Right atrium auricular region (tissue), 2 donors: ENCODE results near the gene DLG2. TPM values are rescaled to one million over a fixed set of nuclear protein-coding genes. Genes with fewer than 3 reads are reported as not detected.

Experiments
- DNase-seq: peaks from one replicate; pipeline ENCODE4 v3.0.0-alpha.2; 2019; ENCODE audit warnings: low spot score
- H3K27ac ChIP-seq, 2 donors: fragments of 200-600 bp; sonication (generic); 1 replicate in 1 of 2; 2 replicates in 1 of 2; pipeline ENCODE4 v1.5.1; 2016 to 2019
- H3K27me3 ChIP-seq, 2 donors: fragments of 200-600 bp; sonication (generic); one replicate each; pipeline versions ENCODE4 v1.5.1 to v1.6.0; 2017 to 2019
- H3K36me3 ChIP-seq: fragments of 200-600 bp; sonication (generic); one replicate; pipeline ENCODE4 v1.5.1; 2016
- H3K4me1 ChIP-seq, 2 donors: fragments of 200-600 bp; sonication (generic); one replicate each; pipeline versions ENCODE4 v1.5.1 to v1.6.0; 2017 to 2019
- H3K4me3 ChIP-seq, 2 donors: fragments of 200-600 bp; sonication (generic); 1 replicate in 1 of 2; 2 replicates in 1 of 2; pipeline ENCODE4 v1.5.1; 2017 to 2019; ENCODE audit warnings: mild to moderate bottlenecking in 1 of 2, moderate library complexity in 1 of 2
- H3K9me3 ChIP-seq, 2 donors: fragments of 200-600 bp; sonication (generic); one replicate each; pipeline ENCODE4 v1.5.1; 2019
- total RNA-seq, 2 donors: library from RNA; depleted of rRNA; stranded (reverse); fragments of >200 nt; gene quantifications; one replicate each; pipeline ENCODE4 v1.1.0, GENCODE V29; 2016
- TF ChIP-seq, protein P1 (sequence below), 2 donors: fragments of 200-600 bp; sonication (generic); IDR thresholded peaks; one replicate each; pipeline ENCODE4 v1.5.1; 2019; ENCODE audit warnings: antibody characterized with exemption in 2 of 2

Gene DLG2
- total RNA-seq, 2 donors from 2014 or later: 6.6 to 6.7 TPM

DNA sequence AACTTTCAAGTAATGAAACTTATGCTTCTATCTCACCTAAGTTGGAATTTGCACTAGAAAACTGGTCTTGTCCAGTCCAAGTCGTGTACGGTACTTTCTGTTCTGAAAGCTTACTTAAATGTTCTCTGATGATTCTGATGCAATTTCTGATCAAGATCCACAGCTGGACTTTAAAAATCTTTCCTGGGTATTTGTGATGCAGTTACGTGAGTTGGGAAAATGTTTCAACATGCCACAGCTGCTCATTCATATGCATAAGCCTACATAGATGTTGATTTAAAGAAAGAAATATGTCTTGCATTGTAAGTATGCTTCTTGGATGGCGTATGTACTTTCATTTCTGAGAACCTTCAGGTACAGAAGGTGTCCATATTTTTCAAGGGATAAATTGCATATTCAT, 1847.3 kb downstream of the DLG2 start:
- Histone ChIP-seq H3K9me3 (no peaks in the 10 kb centered on the region), H3K4me3 (no peak overlapping the region), H3K27ac (no peak overlapping the region), H3K36me3 (no peaks in the 10 kb centered on the region), H3K27me3 (no peaks in the 10 kb centered on the region), H3K4me1 (no peaks in the 10 kb centered on the region)
- no peak for DNase-seq
- TF ChIP-seq, protein P1, sequence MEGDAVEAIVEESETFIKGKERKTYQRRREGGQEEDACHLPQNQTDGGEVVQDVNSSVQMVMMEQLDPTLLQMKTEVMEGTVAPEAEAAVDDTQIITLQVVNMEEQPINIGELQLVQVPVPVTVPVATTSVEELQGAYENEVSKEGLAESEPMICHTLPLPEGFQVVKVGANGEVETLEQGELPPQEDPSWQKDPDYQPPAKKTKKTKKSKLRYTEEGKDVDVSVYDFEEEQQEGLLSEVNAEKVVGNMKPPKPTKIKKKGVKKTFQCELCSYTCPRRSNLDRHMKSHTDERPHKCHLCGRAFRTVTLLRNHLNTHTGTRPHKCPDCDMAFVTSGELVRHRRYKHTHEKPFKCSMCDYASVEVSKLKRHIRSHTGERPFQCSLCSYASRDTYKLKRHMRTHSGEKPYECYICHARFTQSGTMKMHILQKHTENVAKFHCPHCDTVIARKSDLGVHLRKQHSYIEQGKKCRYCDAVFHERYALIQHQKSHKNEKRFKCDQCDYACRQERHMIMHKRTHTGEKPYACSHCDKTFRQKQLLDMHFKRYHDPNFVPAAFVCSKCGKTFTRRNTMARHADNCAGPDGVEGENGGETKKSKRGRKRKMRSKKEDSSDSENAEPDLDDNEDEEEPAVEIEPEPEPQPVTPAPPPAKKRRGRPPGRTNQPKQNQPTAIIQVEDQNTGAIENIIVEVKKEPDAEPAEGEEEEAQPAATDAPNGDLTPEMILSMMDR (IDR thresholded peaks at IDR 0.05): no peak

DNA sequence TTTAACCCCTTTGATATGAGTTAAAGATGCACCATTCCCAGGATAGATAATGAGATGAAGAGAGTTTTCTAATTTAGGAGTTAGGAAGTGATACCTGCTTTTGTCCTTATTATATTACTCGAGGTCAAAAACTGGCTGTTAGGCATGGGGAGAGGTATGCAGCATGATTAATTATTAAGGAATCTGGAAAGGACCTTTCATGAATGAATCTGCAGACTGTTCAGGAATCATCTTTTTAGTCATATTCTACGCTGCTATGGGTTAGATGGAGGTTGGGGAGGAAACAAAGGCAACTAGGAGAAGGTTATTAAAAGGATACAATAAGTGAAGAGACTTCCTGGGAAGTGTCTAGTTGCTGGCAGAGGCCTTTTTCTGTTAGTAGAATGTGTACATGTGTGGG, 1848.5 kb downstream of the DLG2 start:
- TF ChIP-seq, protein P1 (IDR thresholded peaks at IDR 0.05): no peak
- no peak overlapping the region for H3K4me3 ChIP-seq
- H3K36me3 ChIP-seq: no peaks in the 10 kb centered on the region
- H3K27ac ChIP-seq: no peak overlapping the region
- DNase-seq: no peak
- H3K27me3 ChIP-seq: no peaks in the 10 kb centered on the region
- no peaks in the 10 kb centered on the region for H3K9me3 ChIP-seq
- no peaks in the 10 kb centered on the region for H3K4me1 ChIP-seq

GRCh38 chr11:83773950-83774880, 1852.9 kb downstream of the DLG2 start:
- H3K27ac ChIP-seq: no peak overlapping the region
- no peaks in the 10 kb centered on the region for H3K27me3 ChIP-seq
- H3K9me3 ChIP-seq: no peaks in the 10 kb centered on the region
- H3K4me1 ChIP-seq: no peaks in the 10 kb centered on the region
- no peaks in the 10 kb centered on the region for H3K36me3 ChIP-seq
- no peak for DNase-seq
- TF ChIP-seq, protein P1 (IDR thresholded peaks at IDR 0.05): no peak
- no peak overlapping the region for H3K4me3 ChIP-seq

DNA sequence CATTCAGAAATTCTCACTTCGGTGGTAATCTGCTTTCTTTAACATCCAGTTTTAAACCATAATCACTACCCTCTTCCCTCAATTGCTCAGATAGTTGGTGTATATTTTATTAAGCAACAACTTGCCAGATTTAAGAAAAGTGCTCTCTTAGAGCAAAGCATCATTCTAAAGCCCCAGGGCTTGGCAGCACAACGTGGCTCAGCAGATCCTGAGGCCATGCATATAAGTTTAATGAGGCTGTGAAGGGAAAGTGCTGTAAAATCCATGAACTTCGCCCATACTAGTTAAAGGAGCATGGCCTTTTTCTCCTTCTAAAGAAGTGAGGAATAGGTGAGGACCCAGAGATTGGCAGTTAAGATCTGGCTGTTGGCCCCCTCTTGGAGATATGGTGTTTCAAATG, 1858.7 kb downstream of the DLG2 start:
- DNase-seq: no peak
- H3K36me3 ChIP-seq: no peaks in the 10 kb centered on the region

DNA sequence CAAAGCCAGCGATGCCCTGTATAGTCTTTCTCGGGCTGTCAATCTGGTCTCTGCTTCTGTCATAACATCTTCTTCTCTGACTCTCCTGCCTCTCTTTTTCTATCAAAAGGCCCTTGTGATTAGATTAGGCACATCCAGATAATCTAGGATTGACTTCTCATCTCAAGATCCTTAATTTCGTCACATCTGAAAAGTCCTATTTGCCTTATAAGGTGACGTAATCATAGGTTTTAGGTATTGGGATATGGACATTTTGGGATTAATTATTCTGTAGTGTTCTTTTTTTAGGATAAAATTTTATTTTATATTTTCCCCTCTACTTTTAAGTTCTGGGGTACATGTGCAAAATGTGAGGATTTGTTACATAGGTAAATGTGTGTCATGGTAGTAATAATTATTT, 1860.2 kb downstream of the DLG2 start:
- no peak for DNase-seq
- H3K27ac ChIP-seq: no peak overlapping the region
- H3K4me1 ChIP-seq: no peaks in the 10 kb centered on the region
- TF ChIP-seq, protein P1 (IDR thresholded peaks at IDR 0.05): no peak
- H3K27me3 ChIP-seq: no peaks in the 10 kb centered on the region
- H3K9me3 ChIP-seq: no peaks in the 10 kb centered on the region
- no peaks in the 10 kb centered on the region for H3K36me3 ChIP-seq
- no peak overlapping the region for H3K4me3 ChIP-seq

More for the DNA sequence above, 1858.7 kb downstream of the DLG2 start:
- H3K27ac ChIP-seq: no peak overlapping the region
- no peaks in the 10 kb centered on the region for H3K27me3 ChIP-seq
- no peak overlapping the region for H3K4me3 ChIP-seq
- H3K4me1 ChIP-seq: no peaks in the 10 kb centered on the region
- H3K9me3 ChIP-seq: no peaks in the 10 kb centered on the region
- TF ChIP-seq, protein P1 (IDR thresholded peaks at IDR 0.05): no peak
